Measurements from ENCODE around the gene KCNE1.
"Not testable (repeated sequence)": the region's sequence is repeated elsewhere in the genome, so short reads cannot be mapped to it uniquely, and the experiment has no call there.

Gene KCNE1

GRCh38 chr21:34513129-34513675 lies 1.2 kb upstream of the KCNE1 start:
- DNase-seq (ENCODE audit: low read depth, low spot score): no peak

- DNase-seq (ENCODE audit: low read depth, low spot score): no peak
Observed at GRCh38 chr21:34511181-34511580, 829 bp downstream of the KCNE1 start.

DNA sequence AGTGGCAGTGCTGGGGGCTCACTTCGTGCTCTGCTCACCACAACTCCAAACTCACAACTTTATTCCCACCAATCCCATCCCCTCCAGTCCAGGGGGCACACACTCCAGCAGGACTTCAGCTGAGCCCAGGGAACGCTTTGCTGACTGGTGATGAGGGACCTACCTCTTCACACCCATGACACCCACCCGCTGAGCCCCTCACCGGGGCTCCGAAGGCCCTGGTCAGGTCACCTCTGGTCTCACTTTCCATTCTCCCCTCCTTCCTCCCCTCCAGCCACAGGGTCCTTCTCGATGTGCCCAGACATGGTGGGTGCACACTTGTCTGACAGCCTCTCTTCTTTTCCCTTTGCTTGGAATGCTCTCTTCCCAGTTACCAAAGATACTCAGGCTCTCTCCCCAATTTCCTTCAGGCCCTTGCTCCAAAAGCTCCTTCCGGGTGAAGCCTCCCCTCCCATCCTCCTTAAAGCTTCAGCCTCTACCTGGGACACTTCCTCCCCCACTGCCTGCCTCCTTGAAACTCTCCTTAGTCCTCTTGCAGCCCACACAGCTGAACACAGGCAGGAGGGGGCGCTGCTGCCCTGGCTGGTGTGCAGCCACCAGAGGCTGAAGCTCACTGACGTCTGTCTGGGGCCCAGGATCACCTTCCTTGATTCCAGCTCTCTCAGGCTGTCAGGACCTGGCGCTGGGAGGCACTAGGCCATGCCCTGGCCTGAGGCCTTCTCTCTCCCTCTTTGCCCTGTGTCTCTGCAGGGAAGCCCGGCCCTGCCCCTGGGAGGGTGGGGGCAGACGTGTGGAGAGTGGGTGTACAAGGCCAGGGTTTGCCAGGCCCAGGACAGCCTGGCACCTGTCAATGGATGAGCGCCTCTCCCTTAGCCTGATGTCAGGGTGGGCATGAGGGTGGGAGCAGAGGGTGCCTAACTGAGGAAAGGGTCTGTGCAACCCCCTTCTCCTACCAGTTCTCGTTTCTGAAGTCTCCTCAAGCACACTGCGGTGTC lies 1.6 kb downstream of the KCNE1 start:
- DNase-seq (ENCODE audit: low read depth, low spot score): peak; percentile 28

DNA sequence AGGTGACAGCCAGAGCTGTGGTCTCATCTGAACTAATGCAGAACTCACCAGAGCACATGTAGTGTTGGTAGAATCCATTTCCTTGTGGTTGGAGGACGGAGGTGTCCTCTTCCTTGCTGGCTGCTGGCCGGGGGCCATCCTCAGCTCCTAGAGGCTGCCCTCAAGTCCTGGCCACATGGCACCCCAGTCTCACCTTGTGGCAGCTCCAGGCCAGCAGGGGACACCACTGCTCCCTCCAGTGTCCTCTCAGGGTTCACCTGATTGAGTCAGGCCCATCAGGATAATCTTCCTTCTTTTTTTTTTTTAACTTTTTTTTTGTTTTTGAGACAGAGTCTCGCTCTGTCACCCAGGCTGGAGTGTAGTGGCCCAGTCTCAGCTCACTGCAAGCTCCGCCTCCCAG lies 2.9 kb downstream of the KCNE1 start:
- no peak for DNase-seq (ENCODE audit: low read depth, low spot score)

DNA sequence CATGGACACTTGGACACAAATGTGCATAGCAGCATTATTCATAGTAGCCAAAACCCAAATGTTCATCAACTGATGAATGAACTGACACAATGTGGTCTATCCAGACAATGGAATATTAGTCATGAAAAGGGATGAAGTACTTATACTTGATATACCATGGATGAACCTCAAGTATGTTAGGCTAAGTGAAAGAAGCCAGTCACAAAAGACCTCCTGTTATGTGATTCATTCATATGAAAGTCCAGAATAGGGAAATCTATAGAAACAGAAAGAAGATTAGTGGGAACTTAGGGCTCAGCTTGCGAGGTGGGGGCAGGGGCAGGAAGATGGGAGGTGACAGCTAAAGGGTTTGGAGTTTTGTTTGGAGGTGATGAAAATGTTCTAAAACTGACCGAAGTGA lies 7.4 kb downstream of the KCNE1 start:
- DNase-seq (ENCODE audit: low read depth, low spot score): no peak

- DNase-seq (ENCODE audit: low read depth, low spot score): no peak
Observed at GRCh38 chr21:34502480-34503106, 9.4 kb downstream of the KCNE1 start.

GRCh38 chr21:34501716-34502115 lies 10.3 kb downstream of the KCNE1 start:
- no peak for DNase-seq (ENCODE audit: low read depth, low spot score)

DNA sequence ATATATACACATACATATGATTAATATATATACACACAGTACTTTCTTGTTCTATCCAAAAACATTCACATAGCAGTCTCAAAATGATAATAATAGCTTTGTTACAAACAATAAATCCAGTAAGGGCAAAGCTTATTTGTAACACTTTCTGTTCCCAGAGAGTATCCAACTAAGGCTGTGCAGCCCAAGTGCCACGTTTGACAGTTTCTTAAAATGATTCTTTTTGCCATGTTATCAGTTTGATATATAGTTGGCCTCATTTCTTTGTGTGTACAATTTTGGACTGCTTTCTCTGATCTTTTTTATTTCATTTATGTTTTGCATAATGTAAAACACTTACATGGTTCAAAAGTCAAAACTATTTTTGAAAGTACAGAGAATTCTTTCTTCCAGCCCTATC lies 11.8 kb downstream of the KCNE1 start:
- no peak for DNase-seq (ENCODE audit: low read depth, low spot score)

DNA sequence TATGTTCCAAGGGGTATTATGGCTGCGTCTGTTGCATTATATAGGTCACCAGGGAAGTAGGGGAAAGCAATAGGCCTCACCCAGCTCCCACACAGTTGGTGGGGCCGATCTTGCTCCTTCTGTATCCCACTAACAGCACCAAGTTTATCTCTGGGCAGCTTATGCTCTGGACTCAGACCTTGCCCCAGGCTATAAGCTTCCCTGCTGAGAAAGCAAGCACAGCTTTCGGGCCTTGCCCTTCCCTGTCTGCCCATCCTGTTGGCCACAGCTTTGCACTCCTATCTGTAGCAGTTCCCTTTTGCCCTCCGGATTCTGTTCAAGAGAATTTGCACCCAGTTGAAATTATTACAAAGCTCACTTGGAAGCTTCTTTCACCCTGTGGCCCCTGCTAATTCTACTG lies 12.9 kb downstream of the KCNE1 start:
- no peak for DNase-seq (ENCODE audit: low read depth, low spot score)

DNA sequence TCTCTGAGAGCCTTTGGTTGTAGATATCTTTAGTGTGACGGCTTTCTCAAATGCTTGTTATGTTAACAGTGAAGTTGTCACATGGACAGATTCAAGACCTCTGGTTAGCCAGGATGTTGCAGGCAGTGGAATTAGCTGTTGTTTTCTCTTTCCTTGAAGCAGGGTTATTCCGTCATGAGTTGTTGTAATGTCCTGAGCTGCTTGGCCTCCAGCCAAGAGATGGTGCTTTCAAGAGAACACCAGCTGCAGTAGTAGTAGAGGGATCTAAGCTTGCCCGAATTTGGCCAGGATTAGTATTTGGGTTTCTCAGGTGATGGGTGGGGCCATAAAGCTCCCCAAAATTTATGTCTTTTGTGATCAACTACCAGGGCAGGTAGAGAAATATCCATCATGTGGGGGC lies 13.4 kb downstream of the KCNE1 start:
- peak; percentile 28 for DNase-seq (ENCODE audit: low read depth, low spot score)

- not testable (repeated sequence) for DNase-seq (ENCODE audit: low read depth, low spot score)
Observed at GRCh38 chr21:34483854-34484253, 28.2 kb downstream of the KCNE1 start.

- DNase-seq (ENCODE audit: low read depth, low spot score): not testable (repeated sequence)
Observed at GRCh38 chr21:34483435-34483834, 28.6 kb downstream of the KCNE1 start.

DNA sequence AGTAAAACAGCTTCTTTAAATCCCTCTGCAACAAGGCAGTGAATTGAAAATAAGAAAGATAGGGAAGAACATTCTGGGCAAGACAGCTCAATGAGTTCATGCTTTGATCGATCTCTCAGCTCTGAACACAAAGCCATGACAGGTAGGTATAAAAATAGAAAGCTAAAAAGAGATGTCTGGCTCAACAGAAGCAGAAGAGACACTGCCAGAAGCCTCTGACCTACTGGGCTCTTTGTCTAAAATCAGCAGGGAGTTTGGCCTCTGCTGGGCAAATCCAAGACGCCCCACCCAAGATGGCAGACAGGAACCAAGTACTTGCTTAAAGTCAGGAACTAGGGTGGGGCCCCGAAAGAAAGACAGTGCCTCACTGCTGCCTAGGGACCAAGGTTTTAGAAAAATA lies 44.7 kb downstream of the KCNE1 start:
- not testable (repeated sequence) for DNase-seq (ENCODE audit: low read depth, low spot score)

- DNase-seq (ENCODE audit: low read depth, low spot score): not testable (repeated sequence)
Observed at GRCh38 chr21:34459426-34459825, 52.6 kb downstream of the KCNE1 start.

DNA sequence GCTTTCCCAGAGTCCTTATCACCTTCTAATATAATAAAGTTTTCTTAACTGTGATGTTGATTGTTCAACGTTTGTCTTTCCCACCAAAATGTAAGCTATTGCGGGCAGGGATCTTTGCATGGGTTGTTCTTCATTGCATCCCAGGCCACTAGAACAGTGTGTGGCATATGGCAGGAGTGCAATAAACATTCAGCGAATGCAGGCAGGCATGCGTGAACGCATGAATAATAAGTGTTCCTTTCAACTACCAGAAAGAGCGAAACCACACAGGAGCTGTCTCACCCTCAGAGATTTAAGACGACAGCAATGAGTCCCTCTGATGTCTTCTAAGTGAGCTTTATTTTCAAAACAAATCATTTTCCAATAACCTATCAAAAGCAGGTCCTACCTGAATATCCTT lies 53.7 kb downstream of the KCNE1 start:
- not testable (repeated sequence) for DNase-seq (ENCODE audit: low read depth, low spot score)

DNA sequence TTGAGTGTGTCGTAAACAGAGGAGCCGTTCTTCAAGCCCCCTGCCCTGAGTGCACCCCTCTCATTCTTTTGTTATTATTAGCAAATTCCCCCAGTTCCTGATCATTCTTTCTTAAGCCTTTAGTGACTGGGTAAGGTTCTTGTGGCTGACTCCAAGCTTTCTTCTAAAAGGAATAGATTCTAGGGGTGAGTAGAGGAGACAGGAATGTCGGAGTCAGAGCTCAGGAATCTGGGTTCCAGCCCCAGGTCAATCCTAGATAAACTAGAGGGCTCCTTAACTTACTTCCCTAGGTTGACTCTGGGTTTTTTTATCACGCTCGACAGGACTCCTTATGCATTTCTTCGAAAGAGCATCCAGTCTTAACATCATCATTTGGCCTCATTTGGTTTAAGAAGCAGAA lies 55.8 kb downstream of the KCNE1 start:
- not testable (repeated sequence) for DNase-seq (ENCODE audit: low read depth, low spot score)

- DNase-seq (ENCODE audit: low read depth, low spot score): not testable (repeated sequence)
Observed at GRCh38 chr21:34455628-34456027, 56.4 kb downstream of the KCNE1 start.

GRCh38 chr21:34447018-34447417 lies 65.0 kb downstream of the KCNE1 start:
- not testable (repeated sequence) for DNase-seq (ENCODE audit: low read depth, low spot score)

DNA sequence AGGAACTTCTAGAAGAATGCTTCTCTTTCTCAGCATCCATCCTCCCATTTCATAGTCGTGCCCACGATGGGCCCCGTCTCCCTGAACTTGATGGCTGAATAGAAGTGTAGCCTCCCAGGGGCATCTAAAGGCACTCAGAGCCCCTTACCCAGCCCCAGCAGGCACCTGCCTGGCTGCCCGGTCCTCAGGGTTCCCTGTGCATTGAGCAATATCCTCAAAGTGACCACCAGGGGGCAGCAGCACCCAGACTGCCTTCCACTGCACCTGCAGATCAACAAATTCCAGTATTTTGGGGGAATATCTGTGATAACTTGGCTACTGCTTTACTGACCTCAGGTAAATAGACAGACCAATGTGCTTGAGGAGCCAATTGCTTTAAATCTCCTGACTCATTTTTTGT lies 68.5 kb downstream of the KCNE1 start:
- not testable (repeated sequence) for DNase-seq (ENCODE audit: low read depth, low spot score)

DNA sequence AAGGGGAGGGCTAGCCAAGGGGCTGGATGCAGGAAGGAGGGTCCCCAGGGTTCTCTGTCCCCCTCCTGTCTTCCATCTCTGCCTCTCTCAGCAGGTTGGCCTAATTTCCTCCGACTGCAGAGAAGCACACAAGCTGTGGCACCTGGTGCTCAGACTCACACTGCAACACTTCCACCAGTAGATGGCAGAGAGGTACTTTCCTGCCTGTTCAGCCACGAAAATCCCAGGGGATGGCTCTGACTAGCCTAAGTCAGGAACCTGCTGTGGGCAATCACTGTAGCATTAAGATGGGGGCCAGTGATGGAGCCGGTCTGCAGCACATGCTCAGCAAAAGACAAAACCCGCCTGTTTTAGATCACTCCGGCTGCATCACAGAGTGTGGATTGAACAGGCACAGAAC lies 82.3 kb downstream of the KCNE1 start:
- not testable (repeated sequence) for DNase-seq (ENCODE audit: low read depth, low spot score)

- DNase-seq (ENCODE audit: low read depth, low spot score): not testable (repeated sequence)
Observed at GRCh38 chr21:34428441-34428840, 83.6 kb downstream of the KCNE1 start.

- not testable (repeated sequence) for DNase-seq (ENCODE audit: low read depth, low spot score)
Observed at GRCh38 chr21:34427339-34427738, 84.7 kb downstream of the KCNE1 start.

Data from smooth muscle cell of the brain vasculature (primary cell).